Stimulated activated CD8-positive, alpha-beta memory T cell treated with anti-CD3 and anti-CD28 coated beads, Interleukin-2, amount 100 ng/mL, for 1 hour (primary cell): Measurements from ENCODE around the gene C4orf50.
"Not testable (repeated sequence)": the region's sequence is repeated elsewhere in the genome, so short reads cannot be mapped to it uniquely, and the experiment has no call there.

Experiments
- DNase-seq, 2 donors: peaks; one replicate each; pipeline ENCODE4 v3.0.0-alpha.2; 2020; ENCODE audit warnings: low read depth in 2 of 2

The C4orf50 gene

DNA sequence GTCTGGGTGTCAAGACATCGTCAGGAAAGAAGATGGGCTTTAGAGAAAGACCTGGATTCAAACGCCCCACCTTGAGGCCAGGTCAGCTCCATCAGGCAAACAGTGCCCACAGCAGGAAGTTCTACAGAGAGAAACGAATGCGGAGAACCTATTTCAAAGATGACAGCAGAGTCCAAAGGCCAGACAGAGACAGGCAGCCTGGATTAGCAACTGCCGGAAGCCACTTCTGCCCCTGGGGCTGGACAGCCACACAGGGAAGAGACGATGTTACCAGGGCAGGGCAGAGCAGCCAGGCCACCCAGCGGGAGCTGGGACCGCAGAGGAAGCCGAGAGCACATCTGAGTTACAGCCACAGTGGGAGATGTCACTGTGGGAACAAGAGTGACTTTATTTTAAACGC, 1.2 kb downstream of the C4orf50 start:
- no peak for DNase-seq

DNA sequence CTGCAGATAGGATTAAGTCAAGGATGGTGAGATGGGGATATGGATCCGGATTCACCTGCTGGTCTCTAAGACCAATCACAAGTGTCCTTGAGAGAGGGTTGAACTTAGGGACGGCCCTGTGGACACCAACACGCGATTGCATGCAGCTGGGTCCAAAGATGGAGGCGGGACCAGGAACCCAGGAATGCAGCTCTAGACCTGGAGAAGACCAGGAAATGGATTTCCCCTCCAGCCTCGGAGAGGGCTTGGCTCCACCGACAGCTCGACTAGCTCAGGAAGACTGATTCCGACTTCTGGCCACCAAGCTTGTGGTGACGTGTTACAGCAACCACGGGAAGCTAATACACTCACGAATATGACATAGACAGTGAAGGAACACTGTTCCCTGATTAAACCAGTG, 4.7 kb downstream of the C4orf50 start:
- DNase-seq: no peak

DNA sequence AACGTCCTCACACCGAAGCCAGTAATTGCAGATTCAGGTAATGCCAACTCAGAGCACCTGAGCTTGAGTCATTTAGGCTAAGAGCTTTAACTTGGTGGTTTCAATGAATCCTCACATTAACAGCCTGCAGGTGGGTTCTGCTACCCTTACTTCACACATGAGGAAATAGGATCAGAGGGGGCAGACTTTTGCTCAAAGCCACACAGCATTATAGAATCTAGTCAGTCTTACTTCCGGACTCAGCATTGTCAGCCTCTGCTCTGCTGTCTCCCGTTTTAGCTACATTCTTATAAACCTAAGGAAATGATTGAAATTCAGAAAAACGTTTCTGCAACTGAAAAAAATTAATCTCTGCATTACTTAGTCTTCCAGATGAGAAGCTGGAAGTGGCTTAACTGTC, 6.0 kb downstream of the C4orf50 start:
- DNase-seq: no peak

DNA sequence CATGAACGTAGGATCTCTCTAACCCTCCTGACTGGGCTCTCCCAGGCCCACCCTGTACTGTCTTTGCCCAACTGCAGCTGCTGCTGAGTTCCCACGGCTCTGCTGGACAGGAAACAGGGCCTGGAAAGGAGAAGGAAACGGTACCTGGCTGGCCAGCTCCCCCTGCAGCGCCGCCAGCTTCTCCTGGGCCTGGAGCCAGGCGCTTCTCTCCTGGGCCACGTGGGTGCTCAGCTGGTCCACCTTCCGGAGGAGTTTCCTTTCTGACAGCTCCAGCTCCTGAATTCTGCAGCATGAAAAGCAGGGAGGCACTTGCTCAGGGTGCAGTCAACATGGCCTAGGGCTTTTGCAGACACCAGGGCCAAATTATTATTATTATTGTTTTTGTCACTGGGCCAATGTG, 6.5 kb downstream of the C4orf50 start:
- DNase-seq: no peak

DNA sequence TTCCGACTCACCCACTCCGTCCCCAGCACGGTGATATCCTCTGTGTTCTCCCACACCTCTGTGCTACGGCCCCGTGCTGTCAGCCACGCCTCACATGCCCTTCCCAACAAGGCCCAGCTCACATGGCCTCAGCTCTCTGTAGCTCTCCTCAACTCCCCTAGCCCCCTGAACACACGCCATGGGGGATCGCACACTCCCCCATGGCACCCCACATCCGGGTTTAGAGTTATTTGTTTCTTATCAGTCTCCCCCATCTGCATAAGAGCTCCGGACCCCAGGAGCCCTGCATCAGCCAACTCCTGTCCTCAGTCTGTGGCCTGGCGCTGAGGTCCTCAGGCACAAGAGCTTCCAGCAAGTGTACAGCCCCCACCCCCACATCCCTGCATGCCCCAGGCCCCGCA, 7.0 kb downstream of the C4orf50 start:
- no peak for DNase-seq

DNA sequence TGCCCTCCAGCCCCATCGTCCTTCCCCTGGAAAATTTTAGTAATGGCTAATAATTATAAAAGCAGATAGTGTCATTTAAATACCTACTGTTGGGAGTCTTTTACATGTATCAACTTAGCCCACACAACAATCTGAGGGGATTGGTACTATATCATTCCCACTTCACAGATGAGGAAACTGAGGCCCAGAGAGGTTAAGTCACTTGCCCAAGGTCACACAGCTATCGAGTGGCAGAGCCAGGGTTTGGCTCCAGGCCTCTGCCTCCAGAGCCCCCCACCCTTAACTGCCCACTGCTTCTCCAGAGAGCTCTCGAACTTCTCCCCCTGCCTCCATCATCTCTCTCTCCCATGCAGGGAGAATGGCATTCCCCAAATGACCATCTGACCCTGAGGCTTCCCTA, 7.4 kb downstream of the C4orf50 start:
- DNase-seq: no peak

DNA sequence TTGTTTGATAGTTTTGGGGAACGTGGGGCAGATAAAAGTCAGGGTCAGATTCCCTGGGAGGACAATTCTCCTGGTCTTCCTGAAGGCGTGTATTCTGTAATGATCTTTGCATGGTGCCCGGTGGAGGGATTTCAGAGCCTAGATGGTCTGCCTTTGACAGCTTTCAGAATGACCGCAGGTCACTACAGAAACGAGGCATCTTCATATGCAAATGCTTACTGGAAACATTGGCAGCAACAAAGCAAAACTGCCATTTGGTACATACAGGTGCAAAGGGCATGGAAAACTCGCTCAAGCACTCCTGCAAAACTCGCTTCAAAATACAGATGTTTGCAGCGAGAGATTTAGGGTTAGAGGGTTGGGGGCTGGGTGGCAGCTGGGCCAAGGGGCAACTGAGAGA, 8.8 kb downstream of the C4orf50 start:
- no peak for DNase-seq

DNA sequence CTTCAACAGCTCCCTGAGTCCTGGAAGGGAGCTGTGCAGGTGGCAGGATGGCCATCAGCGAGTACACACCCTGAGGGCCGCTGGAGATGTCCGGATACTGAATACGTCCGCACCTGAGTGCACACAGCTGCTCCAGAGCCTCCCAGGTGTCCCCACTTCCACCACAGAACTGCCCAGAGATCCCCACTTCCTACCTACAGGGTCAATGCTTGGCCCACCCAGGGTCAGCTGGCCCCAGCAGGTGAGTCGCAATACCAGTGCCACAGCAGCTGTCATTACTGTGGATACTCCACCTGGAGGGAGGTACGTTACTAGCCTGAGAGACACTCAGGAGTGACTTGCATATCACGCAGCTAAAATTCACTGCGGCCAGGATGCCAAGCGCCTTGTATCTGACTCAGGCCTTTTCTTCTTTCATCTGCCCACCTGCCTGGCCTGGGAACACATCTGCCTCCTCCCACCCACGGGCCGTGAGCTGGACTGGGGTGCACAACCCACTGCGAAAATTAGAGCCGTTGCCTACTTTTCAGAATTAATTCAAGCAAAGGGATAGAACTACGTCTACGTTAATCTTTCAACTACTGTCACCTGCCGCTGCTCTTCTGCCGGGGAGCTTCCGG, 9.4 kb downstream of the C4orf50 start:
- DNase-seq: no peak

DNA sequence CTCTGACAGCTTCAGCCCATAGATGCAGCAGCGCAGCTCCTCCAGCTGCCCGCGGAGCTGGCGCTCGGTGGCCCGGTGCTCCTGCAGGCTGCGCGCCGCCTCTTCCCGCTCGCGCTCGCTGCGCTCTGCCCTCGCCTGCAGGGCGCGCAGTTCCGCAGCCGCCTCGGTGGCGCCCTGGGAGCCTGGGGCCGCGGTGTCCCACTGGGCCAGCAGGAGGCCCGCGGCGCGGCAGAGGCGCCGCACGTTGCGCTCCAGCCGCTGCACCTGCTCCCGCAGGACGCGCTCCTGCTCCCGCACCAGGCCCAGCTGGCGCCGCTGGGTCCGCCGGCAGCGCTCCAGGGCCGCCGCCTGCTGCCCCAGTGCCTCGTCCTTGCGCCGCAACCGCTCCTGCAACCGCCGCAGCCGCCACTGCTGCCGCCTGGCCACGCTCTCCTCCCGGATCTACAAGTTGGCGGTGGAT, 10.1 kb downstream of the C4orf50 start:
- DNase-seq: no peak

DNA sequence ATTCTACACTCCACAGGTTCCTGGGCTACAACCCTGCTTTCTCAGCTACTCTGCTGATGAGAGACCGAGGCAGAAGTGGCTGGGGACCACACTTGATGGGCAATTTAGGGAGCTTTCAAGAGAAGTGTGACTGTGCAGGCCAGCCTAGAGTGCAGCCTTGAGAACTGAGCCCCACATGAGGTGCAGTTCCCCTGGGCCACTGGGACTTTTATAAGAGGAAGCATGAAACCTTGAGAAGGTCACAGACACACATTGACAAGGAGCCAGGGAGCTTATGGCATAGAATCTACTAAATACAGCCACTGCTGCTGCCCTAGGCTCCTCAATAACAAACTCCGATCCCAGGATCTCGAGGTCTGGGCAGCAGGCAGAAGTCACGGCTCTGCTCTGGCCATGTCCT, 13.1 kb downstream of the C4orf50 start:
- DNase-seq: no peak

DNA sequence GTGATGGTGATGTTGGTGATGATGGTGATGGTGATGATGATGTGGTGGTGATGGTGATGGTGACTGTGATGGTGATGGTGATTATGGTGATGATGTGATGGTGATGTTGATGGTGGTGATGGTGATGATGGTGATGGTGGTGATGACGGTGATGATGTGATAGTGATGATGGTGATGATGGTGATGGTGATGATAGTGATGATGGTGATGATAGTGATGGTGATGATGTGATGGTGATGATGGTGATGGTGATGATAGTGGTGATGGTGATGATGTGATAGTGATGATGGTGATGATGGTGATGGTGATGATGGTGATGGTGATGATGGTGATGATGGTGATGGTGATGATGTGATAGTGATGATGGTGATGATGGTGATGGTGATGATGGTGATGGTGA, 14.7 kb downstream of the C4orf50 start:
- DNase-seq: not testable (repeated sequence)

DNA sequence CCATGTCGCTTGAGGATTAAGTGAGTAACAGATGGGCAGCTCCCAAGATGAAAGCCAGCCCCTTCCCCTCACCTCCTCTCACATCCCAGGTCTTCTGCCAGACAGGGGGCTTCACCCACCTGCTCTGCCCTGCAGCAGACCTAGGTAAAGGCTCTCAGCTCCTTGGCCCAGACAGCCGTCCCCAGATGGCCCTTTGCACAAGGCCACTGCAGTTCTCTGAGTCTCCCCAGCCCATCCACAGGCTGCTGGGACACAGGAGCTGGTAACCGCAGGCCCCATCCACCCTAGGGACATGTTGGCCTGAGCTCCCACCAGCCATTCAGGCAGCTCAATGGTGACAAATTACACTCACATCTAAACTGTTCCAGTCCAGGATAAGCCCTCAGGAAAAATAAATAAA, 15.3 kb downstream of the C4orf50 start:
- DNase-seq: no peak

DNA sequence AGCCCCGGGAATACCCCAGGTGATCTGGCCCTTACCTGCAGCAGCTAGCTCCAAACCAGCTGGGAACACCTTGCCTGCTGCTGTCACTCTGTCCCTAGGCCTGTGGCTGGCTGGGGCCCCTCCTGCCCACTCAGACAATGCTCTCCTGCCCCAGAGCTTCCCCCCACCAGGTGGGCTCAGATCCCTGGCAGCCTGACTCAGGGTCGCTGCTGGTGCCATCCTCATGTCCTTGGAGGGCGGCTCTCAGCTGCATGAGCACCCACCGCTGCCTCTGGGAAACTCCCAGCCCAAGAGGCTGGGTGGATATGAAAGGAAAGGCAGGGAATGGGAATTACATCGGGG, 15.8 kb downstream of the C4orf50 start:
- no peak for DNase-seq

DNA sequence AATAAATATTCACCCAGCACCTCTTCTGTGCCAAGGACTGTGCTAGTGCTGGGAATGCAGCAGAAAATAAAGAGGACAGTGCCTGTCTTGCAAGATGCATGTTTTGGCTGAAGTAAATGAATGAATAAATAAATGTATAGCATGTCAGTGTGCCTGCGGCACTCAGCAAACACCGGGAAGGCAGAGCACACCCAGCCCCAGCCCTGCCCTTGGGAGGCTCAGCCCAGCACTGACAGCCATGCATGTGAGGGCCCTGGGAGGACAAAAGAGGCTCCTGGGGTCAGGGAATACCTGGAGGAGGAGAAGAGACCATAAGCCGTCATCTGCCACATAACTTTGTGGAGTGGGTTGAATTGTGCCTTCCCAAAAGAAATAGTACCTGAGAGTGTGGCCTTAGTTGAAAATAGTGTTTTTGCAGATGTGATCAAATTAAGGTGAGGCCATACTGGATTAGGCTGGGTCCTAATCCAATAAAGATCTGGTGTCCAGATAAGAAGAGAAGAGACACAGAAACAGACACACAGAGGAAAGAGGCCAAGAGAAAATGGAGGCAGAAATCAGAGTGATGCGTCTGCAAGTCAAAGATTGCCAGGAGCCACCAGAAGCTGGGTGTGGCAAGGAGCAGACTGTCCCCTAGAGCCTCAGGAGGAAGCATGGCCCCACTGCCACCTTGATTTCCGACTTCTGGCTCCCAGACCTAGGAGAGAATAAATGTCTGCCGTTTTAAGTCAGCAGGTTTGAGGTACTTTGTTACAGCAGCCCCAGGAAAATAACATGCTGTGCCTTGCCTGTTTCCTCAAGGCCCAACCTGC, 16.3 kb downstream of the C4orf50 start:
- DNase-seq: no peak

DNA sequence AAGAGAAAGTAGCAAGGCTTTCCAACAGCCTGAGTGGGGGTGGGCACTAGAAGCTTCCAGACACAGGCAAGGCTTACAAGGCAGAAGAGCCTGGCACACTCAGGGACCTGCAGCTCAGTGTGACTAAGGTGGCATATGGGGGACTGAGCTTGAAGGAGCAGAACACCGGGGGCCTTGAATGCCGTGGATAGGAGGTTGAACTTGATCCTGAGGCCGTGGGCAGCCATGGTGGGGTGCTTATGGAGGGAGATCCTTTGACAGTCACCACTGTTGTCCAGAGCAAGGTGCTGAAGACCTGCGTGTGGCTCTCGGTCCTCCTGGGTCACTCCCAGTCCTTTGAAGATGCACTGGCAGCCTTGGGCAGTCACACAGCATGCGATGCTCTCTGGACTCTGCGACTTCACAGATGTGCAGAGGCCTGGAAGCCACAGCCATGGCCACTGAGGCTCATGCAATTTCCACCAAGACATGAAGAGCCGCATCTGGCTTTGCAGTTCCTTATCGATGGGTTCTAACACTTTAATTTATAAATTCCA, 18.3 kb downstream of the C4orf50 start:
- no peak for DNase-seq

DNA sequence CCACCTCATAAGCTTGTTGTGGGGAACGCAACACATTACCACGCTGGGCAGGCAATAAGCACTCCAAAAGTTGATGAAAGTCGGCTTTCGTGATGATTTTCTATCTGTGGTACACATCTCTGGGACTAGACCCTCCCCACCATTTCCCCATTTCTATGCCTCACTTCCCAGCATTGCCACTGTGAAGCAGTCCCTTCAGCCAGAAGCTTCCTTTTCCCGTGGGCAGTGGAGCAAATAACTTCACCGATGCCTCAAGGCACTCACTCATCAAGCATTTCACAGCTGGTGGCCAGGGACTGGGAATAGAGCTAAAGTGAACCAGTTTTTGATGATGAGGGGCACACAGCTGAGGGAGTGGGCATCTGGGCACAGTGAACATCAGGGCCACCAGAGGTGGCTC, 18.9 kb downstream of the C4orf50 start:
- no peak for DNase-seq

DNA sequence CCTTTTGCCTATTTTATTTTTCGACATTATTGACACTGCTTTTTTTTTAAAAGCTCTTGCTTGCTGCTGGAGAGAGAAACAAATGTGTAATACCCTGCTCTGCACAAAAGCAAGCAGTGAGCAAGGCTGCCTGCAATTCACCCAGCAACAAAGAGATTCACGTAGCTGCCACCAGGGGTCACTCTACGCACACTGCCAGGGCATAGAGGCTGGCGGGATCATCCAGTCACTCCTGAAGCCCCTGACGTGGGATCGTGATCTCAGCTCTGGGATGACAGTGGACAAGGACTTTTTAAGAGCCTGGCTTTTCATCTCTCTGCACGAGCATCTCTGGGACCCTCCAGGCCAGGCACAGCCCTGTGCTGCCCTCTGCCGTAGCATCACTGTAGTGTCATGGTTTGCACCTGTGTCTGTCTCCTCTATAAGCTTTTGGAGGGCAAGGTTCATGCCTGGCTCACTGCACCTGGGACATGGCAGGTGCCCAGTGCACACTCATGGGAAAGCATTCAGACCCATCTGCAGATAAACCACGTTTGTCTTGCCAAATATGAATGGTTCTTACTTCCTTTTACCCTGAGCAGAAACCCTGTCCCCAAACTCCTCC, 19.8 kb downstream of the C4orf50 start:
- DNase-seq: no peak

DNA sequence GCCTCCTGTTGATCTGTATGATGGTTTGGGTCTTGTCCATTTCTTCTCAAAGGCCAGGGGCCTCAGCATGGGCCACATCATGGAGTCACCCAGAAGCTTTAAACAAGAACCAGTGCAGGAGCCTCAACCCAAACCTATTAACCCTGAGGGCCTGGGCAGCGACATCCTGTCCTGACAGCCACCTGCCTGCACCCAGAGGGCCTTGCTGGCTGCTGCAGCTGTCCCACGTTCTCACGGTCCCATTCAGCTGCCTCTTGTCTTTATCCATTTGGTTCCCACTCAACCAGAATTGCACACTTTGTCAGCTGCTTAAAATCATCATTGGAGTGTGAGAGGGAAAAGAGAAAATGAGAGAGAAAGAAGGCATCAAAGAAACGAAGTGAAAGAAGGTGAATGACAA, 21.6 kb downstream of the C4orf50 start:
- DNase-seq: no peak

DNA sequence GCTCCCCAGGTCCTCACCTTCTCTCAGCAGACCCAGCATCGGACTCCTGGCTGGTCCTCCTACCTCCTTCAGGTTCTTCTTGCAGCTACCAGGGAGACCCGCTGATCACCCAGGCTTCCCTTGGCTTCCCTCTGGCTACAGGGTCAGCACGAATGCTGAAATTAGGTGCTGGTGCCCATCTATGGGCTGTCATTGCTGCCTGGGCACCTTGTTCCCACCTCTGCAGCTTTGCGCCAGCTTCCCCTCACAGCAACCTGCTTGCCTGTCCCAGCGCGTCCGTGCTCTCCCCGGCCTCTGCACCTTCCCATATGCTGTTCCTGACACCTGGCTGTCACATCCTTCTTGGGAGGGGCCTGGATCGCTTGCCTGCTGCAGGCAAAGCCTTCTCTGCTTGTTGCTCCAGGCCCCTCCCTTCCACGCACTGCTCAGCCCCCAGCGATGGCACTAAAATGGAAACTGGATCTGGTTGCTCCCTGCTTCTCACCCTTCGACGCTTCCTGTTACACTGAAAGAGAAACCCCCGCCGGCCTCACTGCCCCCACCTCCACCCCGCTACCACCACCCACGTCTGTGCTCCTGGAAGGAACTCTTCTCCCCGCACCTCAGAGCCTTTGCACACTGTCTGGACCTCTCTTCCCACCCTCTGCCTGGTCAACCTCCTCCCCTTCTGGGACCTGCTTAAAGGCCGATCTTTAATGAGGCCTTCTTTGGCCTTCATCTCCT, 22.2 kb downstream of the C4orf50 start:
- no peak for DNase-seq

DNA sequence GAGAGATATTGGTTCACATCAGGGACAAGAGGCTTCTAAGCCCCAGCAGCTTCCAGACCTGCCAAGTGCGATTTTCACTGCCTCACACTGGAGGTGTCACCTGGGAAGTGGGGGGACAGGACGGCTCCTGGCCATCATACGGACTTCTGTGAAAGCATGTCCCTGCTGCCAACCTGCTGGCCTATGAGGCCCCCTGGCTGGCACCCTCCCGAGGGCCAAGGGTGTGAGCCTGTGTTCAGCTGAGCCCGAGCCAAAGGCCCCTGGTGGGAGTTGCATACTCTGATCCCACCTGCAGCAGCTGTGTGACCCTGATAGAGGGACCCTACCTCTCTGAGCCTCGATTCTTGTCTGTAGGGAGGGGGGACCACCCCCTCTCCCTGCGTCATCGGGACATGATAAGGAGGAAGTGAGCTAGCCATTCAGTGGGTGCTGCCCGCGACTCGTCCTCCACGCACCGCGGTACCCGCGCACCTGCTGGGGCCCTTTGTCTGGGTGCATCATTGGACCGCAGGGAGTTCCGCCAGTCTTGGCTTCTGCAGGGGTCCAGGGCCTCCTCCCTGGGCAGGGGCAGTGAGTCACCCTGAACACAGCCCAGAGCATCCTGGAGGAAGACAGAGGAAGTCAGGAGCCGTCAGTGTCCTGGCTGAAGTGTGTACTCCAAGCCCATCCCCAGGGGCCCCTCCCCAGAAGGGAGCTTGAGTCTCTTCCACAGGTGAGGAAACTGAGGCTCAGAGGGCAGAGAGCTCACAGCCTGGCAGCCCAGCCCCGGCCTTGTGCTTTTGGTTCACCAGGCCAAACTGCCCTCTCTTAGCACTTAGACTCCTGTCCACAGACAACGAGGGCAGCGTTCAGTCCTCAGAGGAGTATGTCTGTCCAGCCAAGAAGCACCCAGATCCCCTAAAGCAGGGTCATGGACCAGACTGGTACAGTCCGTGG, 24.1 kb downstream of the C4orf50 start:
- no peak for DNase-seq

DNA sequence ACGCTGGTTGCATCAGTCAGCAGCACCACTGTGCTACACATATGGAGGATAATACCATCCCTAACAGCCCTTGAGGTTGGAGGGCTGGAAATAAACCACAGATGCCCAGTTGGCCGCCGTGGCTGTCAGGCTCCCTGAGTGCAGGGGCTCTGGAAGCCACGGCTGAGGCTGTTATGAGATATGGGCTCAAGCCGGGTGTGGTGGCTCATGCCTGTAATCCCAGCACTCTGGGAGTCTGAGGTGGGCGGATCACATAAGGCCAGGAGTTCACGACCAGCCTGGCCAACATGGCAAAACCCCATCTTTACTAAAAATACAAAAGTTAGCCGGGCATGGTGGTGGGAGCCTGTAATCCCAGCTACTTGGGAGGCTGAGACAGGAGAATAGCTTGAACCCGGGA, 24.9 kb downstream of the C4orf50 start:
- not testable (repeated sequence) for DNase-seq
